Activated naive CD8-positive, alpha-beta T cell (primary cell): Measurements from ENCODE around the gene RFTN1.
A peak's percentile ranks its signal among the peaks of the same experiment; 100 is the strongest.

Source experiments
- H3K27ac Mint-ChIP-seq: one replicate; pipeline ENCODE4 v1.8.0; 2021; ENCODE audit warnings: mixed read lengths
- H3K27me3 Mint-ChIP-seq: one replicate; pipeline ENCODE4 v1.8.0; 2021; ENCODE audit warnings: mixed read lengths
- H3K36me3 Mint-ChIP-seq: one replicate; pipeline ENCODE4 v1.8.0; 2021; ENCODE audit warnings: mixed read lengths
- H3K4me1 Mint-ChIP-seq: one replicate; pipeline ENCODE4 v1.8.0; 2021; ENCODE audit warnings: low read depth, mixed read lengths
- H3K4me3 Mint-ChIP-seq: one replicate; pipeline ENCODE4 v1.8.0; 2021; ENCODE audit warnings: mild to moderate bottlenecking, mixed read lengths
- H3K9me3 Mint-ChIP-seq: one replicate; pipeline ENCODE4 v1.8.0; 2021; ENCODE audit warnings: low read depth, mixed read lengths

RFTN1 gene

GRCh38 chr3:16380421-16380820 is 133.1 kb downstream of the RFTN1 start:
- H3K27me3 Mint-ChIP-seq, result no peaks in the 10 kb centered on the region
- peaks cover 22% of the 10 kb centered on the region for H3K36me3 Mint-ChIP-seq
- peak overlapping the region; percentile 51 for H3K27ac Mint-ChIP-seq
- H3K4me1 Mint-ChIP-seq, result peaks cover 79% of the 10 kb centered on the region
- peaks cover 4% of the 10 kb centered on the region for H3K9me3 Mint-ChIP-seq
- H3K4me3 Mint-ChIP-seq, result no peak overlapping the region

GRCh38 chr3:16379838-16380237 is 133.7 kb downstream of the RFTN1 start:
- Mint-ChIP-seq H3K4me1 (peaks cover 81% of the 10 kb centered on the region), H3K27ac (peak overlapping the region; percentile 91), H3K36me3 (peaks cover 24% of the 10 kb centered on the region), H3K9me3 (peaks cover 4% of the 10 kb centered on the region), H3K27me3 (no peaks in the 10 kb centered on the region), H3K4me3 (no peak overlapping the region)

DNA sequence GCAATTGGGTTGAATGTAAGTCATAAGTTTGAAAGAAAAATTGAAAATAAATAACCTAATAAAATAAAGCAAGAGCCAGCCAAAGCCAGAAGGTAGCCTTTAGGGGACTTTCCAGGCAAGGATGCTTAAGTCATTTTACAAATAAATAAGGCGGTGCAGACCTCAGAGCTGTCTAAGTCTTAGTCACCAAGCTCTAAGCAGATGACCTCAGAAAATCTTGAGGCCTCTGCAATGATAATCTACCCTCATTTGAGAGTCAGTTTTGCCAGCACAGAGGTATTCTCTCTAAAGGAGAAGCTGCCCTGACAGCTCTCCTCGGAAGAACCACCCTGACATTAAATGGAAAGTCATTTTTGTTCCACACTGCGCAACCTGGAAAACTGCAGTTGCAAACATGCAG is 134.6 kb downstream of the RFTN1 start:
- Mint-ChIP-seq H3K4me1 (peaks cover 90% of the 10 kb centered on the region), H3K9me3 (peaks cover 4% of the 10 kb centered on the region), H3K36me3 (peaks cover 26% of the 10 kb centered on the region), H3K27me3 (no peaks in the 10 kb centered on the region), H3K27ac (peak overlapping the region; percentile 91), H3K4me3 (peak overlapping the region; percentile 17)

- Mint-ChIP-seq H3K9me3 (peaks cover 4% of the 10 kb centered on the region), H3K27me3 (no peaks in the 10 kb centered on the region), H3K4me3 (peak overlapping the region; percentile 51), H3K4me1 (peaks cover 91% of the 10 kb centered on the region), H3K27ac (peak overlapping the region; percentile 91), H3K36me3 (peaks cover 24% of the 10 kb centered on the region)
Observed at GRCh38 chr3:16378415-16378814, 135.1 kb downstream of the RFTN1 start.

- no peaks in the 10 kb centered on the region for H3K27me3 Mint-ChIP-seq
- peak overlapping the region; percentile 91 for H3K27ac Mint-ChIP-seq
- H3K4me1 Mint-ChIP-seq, result peaks cover 92% of the 10 kb centered on the region
- H3K36me3 Mint-ChIP-seq, result peaks cover 23% of the 10 kb centered on the region
- H3K9me3 Mint-ChIP-seq, result peaks cover 4% of the 10 kb centered on the region
- peak overlapping the region; percentile 65 for H3K4me3 Mint-ChIP-seq
Observed at GRCh38 chr3:16377847-16378302, 135.6 kb downstream of the RFTN1 start.

- peaks cover 18% of the 10 kb centered on the region for H3K36me3 Mint-ChIP-seq
- H3K4me3 Mint-ChIP-seq, result peak overlapping the region; percentile 65
Observed at GRCh38 chr3:16377196-16377595, 136.3 kb downstream of the RFTN1 start.

GRCh38 chr3:16375891-16376290 is 137.6 kb downstream of the RFTN1 start:
- peaks cover 97% of the 10 kb centered on the region for H3K4me1 Mint-ChIP-seq
- H3K36me3 Mint-ChIP-seq, result peaks cover 16% of the 10 kb centered on the region
- H3K4me3 Mint-ChIP-seq, result no peak overlapping the region
- H3K27me3 Mint-ChIP-seq, result no peaks in the 10 kb centered on the region
- H3K27ac Mint-ChIP-seq, result peak overlapping the region; percentile 83
- no peaks in the 10 kb centered on the region for H3K9me3 Mint-ChIP-seq

More at GRCh38 chr3:16377196-16377595, 136.3 kb downstream of the RFTN1 start:
- Mint-ChIP-seq H3K9me3 (no peaks in the 10 kb centered on the region), H3K4me1 (peaks cover 92% of the 10 kb centered on the region), H3K27me3 (no peaks in the 10 kb centered on the region), H3K27ac (peak overlapping the region; percentile 91)

- peaks cover 99% of the 10 kb centered on the region for H3K4me1 Mint-ChIP-seq
- H3K36me3 Mint-ChIP-seq, result peaks cover 21% of the 10 kb centered on the region
- peak overlapping the region; percentile 83 for H3K27ac Mint-ChIP-seq
- no peaks in the 10 kb centered on the region for H3K9me3 Mint-ChIP-seq
- H3K4me3 Mint-ChIP-seq, result peak overlapping the region; percentile 72
- H3K27me3 Mint-ChIP-seq, result no peaks in the 10 kb centered on the region
Observed at GRCh38 chr3:16374935-16375245, 138.6 kb downstream of the RFTN1 start.

- Mint-ChIP-seq H3K27me3 (no peaks in the 10 kb centered on the region), H3K36me3 (peaks cover 22% of the 10 kb centered on the region), H3K9me3 (no peaks in the 10 kb centered on the region), H3K4me1 (peaks cover 98% of the 10 kb centered on the region), H3K27ac (peak overlapping the region; percentile 83), H3K4me3 (peak overlapping the region; percentile 72)
Observed at GRCh38 chr3:16374047-16374934, 139.2 kb downstream of the RFTN1 start.

- no peaks in the 10 kb centered on the region for H3K27me3 Mint-ChIP-seq
- H3K4me3 Mint-ChIP-seq, result no peak overlapping the region
- peaks cover 19% of the 10 kb centered on the region for H3K36me3 Mint-ChIP-seq
- peak overlapping the region; percentile 76 for H3K27ac Mint-ChIP-seq
- peaks cover 91% of the 10 kb centered on the region for H3K4me1 Mint-ChIP-seq
- no peaks in the 10 kb centered on the region for H3K9me3 Mint-ChIP-seq
Observed at GRCh38 chr3:16373341-16373946, 140.1 kb downstream of the RFTN1 start.

GRCh38 chr3:16372362-16373292 is 140.9 kb downstream of the RFTN1 start:
- no peak overlapping the region for H3K4me3 Mint-ChIP-seq
- H3K27ac Mint-ChIP-seq, result peak overlapping the region; percentile 76
- peaks cover 88% of the 10 kb centered on the region for H3K4me1 Mint-ChIP-seq
- no peaks in the 10 kb centered on the region for H3K27me3 Mint-ChIP-seq
- H3K9me3 Mint-ChIP-seq, result no peaks in the 10 kb centered on the region
- H3K36me3 Mint-ChIP-seq, result peaks cover 20% of the 10 kb centered on the region

- Mint-ChIP-seq H3K27ac (peak overlapping the region; percentile 72), H3K4me3 (no peak overlapping the region), H3K36me3 (peaks cover 23% of the 10 kb centered on the region), H3K4me1 (peaks cover 87% of the 10 kb centered on the region), H3K9me3 (no peaks in the 10 kb centered on the region), H3K27me3 (no peaks in the 10 kb centered on the region)
Observed at GRCh38 chr3:16370872-16371740, 142.4 kb downstream of the RFTN1 start.

DNA sequence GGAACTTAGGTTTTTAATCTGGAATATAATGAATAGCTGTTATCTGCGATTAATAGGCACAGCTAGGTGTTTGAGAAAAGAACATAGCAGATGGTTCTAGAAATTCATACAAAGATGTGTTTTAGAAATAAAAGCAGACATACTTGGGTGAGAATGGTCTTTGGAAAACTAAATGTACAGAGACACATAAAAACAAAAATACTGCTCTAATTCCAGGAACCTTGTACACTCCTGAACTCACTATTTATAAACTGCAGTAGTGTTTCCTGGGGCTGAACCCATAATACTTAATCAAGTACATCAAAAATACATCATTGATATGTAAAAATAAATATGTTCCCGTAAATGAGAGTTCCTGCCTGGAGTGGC is 143.0 kb downstream of the RFTN1 start:
- Mint-ChIP-seq H3K27me3 (no peaks in the 10 kb centered on the region), H3K27ac (peak overlapping the region; percentile 37), H3K4me3 (no peak overlapping the region), H3K36me3 (peaks cover 23% of the 10 kb centered on the region), H3K4me1 (peaks cover 86% of the 10 kb centered on the region), H3K9me3 (no peaks in the 10 kb centered on the region)

DNA sequence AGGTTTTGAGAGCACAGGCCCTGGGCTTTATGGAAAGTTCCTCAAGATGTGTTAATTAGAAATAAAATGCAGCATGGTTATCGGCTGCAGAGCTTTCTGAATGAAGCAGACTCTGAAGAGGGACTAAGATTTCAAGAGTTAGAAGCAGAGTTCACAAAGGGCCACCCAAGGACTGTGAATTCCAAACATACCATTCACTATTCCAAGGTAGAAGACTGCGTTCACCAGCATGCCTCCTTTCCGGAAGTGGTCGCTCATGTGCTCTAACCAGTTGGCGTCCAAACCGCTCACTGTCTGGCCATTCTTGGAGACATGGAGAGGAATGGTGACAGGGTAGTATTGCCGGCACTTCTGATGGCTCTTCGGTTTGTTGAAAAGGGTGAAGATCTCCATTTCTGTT is 143.6 kb downstream of the RFTN1 start:
- Mint-ChIP-seq H3K27me3 (no peaks in the 10 kb centered on the region), H3K27ac (peak overlapping the region; percentile 37), H3K4me3 (no peak overlapping the region), H3K9me3 (no peaks in the 10 kb centered on the region), H3K36me3 (peaks cover 22% of the 10 kb centered on the region), H3K4me1 (peaks cover 80% of the 10 kb centered on the region)
